H1 (cell line): ENCODE data around the gene OPHN1. TPM values are rescaled to one million over a fixed set of nuclear protein-coding genes. Genes with fewer than 3 reads are reported as not detected.

ENCODE experiments used
- CTCF ChIA-PET: fragments of 300-600 bp; sonication (Branson Sonifier 250); formaldehyde crosslinking; loops from one replicate; lab custom pipeline; 2021; ENCODE audit not compliant: partially characterized antibody; lab: Charles Lee
- POLR2A ChIA-PET: fragments of 300-600 bp; sonication (Branson Sonifier 250); formaldehyde crosslinking; loops from one replicate; lab custom pipeline; 2021; ENCODE audit warnings: inconsistent platforms; ENCODE audit not compliant: partially characterized antibody; lab: Charles Lee
- DNase-seq, 2 experiments: peaks; one replicate each; pipeline versions ENCODE4 v3.0.0 to v3.0.0-alpha.2; 2010 to 2022; ENCODE audit warnings: low spot score in 2 of 2, low read depth in 1 of 2, mixed read lengths in 1 of 2
- FAIRE-seq: peaks from 2 replicates; lab custom pipeline; 2011; peaks lifted over from hg19 to GRCh38; lab: Jason Lieb, UNC
- H2AFZ ChIP-seq: 2 replicates; pipeline ENCODE4 v1.8.1; 2012; ENCODE audit warnings: low read length, inconsistent platforms
- H2AK5ac ChIP-seq: 2 replicates; pipeline ENCODE4 v1.6.1; 2013; ENCODE audit warnings: low read depth, low read length
- H2BK120ac ChIP-seq: replicated peaks from 2 replicates; pipeline ENCODE3; 2013; ENCODE audit warnings: low read depth, low read length, inconsistent platforms
- H2BK12ac ChIP-seq: 2 replicates; pipeline ENCODE4 v1.6.1; 2013; ENCODE audit warnings: low read depth, low read length
- H2BK15ac ChIP-seq: 2 replicates; pipeline ENCODE4 v1.6.1; 2013; ENCODE audit warnings: low read length
- H2BK20ac ChIP-seq: 2 replicates; pipeline ENCODE4 v1.6.1; 2013; ENCODE audit warnings: low read length
- H2BK5ac ChIP-seq: 2 replicates; pipeline ENCODE4 v1.6.1; 2013; ENCODE audit warnings: low read depth, low read length
- H3K14ac ChIP-seq: 2 replicates; pipeline ENCODE4 v1.6.1; 2013; ENCODE audit warnings: inconsistent platforms; ENCODE audit not compliant: insufficient read length
- H3K18ac ChIP-seq: 2 replicates; pipeline ENCODE4 v1.6.1; 2013; ENCODE audit warnings: low read length; ENCODE audit errors: extremely low read depth
- H3K23ac ChIP-seq: 2 replicates; pipeline ENCODE4 v1.6.1; 2013; ENCODE audit warnings: inconsistent platforms; ENCODE audit not compliant: insufficient read length
- H3K23me2 ChIP-seq: 2 replicates; pipeline ENCODE4 v1.6.1; 2013; ENCODE audit warnings: low read depth, low read length
- H3K27ac ChIP-seq: 2 replicates; pipeline ENCODE4 v1.6.1; 2011; ENCODE audit warnings: low read depth, low read length, inconsistent platforms
- H3K27me3 ChIP-seq, 4 experiments: replicated peaks in 1 of 4; 1 replicate in 1 of 4; 2 replicates in 3 of 4; pipeline versions ENCODE4 v1.6.1 to v1.8.1; 2011 to 2013; ENCODE audit warnings: low read length in 3 of 4, mild to moderate bottlenecking in 3 of 4, inconsistent platforms in 2 of 4, mixed read lengths in 2 of 4, moderate library complexity in 1 of 4; ENCODE audit not compliant: control insufficient read depth in 3 of 4, insufficient read depth in 3 of 4; ENCODE audit errors: extremely low read depth in 1 of 4
- H3K36me3 ChIP-seq, 4 experiments: 2 replicates each; pipeline versions ENCODE4 v1.6.1 to v1.8.1; 2011 to 2013; ENCODE audit warnings: mild to moderate bottlenecking in 4 of 4, low read length in 3 of 4, moderate library complexity in 2 of 4, control low read depth in 1 of 4, inconsistent platforms in 1 of 4; ENCODE audit not compliant: insufficient read depth in 4 of 4, control insufficient read depth in 2 of 4
- H3K4ac ChIP-seq: replicated peaks from 2 replicates; pipeline ENCODE3; 2013; ENCODE audit warnings: low read length, low read depth, mixed read lengths, inconsistent platforms; ENCODE audit not compliant: insufficient read length
- H3K4me1 ChIP-seq, 4 experiments: replicated peaks in 1 of 4; 1 replicate in 1 of 4; 2 replicates in 3 of 4; pipeline versions ENCODE4 v1.6.1 to v1.8.1; 2011 to 2013; ENCODE audit warnings: low read length in 3 of 4, inconsistent platforms in 2 of 4, mixed read lengths in 1 of 4; ENCODE audit not compliant: insufficient read depth in 4 of 4, control insufficient read depth in 3 of 4
- H3K4me2 ChIP-seq, 2 experiments: 2 replicates each; pipeline versions ENCODE4 v1.6.1 to v1.8.1; 2011 to 2013; ENCODE audit warnings: low read depth in 2 of 2, low read length in 2 of 2, control low read depth in 1 of 2, inconsistent platforms in 1 of 2, mild to moderate bottlenecking in 1 of 2; ENCODE audit not compliant: insufficient read depth in 1 of 2
- H3K4me3 ChIP-seq, 4 experiments: fragments of 200-600, 300-600 bp in 1 of 4; sonication (generic), shearing (Covaris generic), sonication (Bioruptor Twin) in 1 of 4; 2 replicates each; pipeline versions ENCODE4 v1.5.1 to v1.8.1; 2011 to 2016; ENCODE audit warnings: low read length in 4 of 4, low read depth in 3 of 4, control low read depth in 2 of 4, inconsistent platforms in 2 of 4, mild to moderate bottlenecking in 2 of 4, mixed read lengths in 1 of 4, moderate library complexity in 1 of 4; ENCODE audit not compliant: insufficient read depth in 2 of 4; ENCODE audit errors: extremely low read depth in 1 of 4
- H3K56ac ChIP-seq: replicated peaks from 2 replicates; pipeline ENCODE3; 2013; ENCODE audit warnings: low read depth, mild to moderate bottlenecking, mixed read lengths, low read length, inconsistent platforms; ENCODE audit not compliant: insufficient read length
- H3K79me1 ChIP-seq: 2 replicates; pipeline ENCODE4 v1.6.1; 2013; ENCODE audit warnings: low read depth, low read length, control low read depth
- H3K79me2 ChIP-seq, 2 experiments: 2 replicates each; pipeline versions ENCODE4 v1.6.1 to v1.8.1; 2012 to 2013; ENCODE audit warnings: low read length in 2 of 2, mild to moderate bottlenecking in 2 of 2, inconsistent platforms in 1 of 2; ENCODE audit not compliant: insufficient read depth in 2 of 2, control insufficient read depth in 1 of 2
- H3K9ac ChIP-seq, 4 experiments: replicated peaks in 1 of 4; 1 replicate in 1 of 4; 2 replicates in 3 of 4; pipeline versions ENCODE4 v1.6.1 to v1.8.1; 2011 to 2013; ENCODE audit warnings: low read depth in 3 of 4, low read length in 3 of 4, control low read depth in 2 of 4, mild to moderate bottlenecking in 2 of 4, moderate library complexity in 2 of 4, inconsistent platforms in 1 of 4; ENCODE audit errors: extremely low read depth in 1 of 4
- H3K9me3 ChIP-seq, 2 experiments: 2 replicates each; pipeline versions ENCODE4 v1.6.1 to v1.8.1; 2012 to 2013; ENCODE audit warnings: mild to moderate bottlenecking in 2 of 2, moderate library complexity in 2 of 2, control low read depth in 1 of 2, inconsistent platforms in 1 of 2, low read depth in 1 of 2, low read length in 1 of 2, mixed read lengths in 1 of 2; ENCODE audit not compliant: insufficient read depth in 2 of 2
- H4K20me1 ChIP-seq, 2 experiments: replicated peaks in 1 of 2; 2 replicates each; pipeline versions ENCODE3 to v1.8.1; 2011 to 2013; ENCODE audit warnings: inconsistent platforms in 2 of 2, low read length in 2 of 2, mild to moderate bottlenecking in 1 of 2; ENCODE audit not compliant: insufficient read depth in 2 of 2, control insufficient read depth in 1 of 2
- H4K5ac ChIP-seq: 2 replicates; pipeline ENCODE4 v1.6.1; 2013; ENCODE audit warnings: low read length, low read depth, mixed read lengths, inconsistent platforms; ENCODE audit not compliant: insufficient read length
- H4K8ac ChIP-seq: 2 replicates; pipeline ENCODE4 v1.8.0; 2013; ENCODE audit warnings: mild to moderate bottlenecking, moderate library complexity, low read length, inconsistent platforms; ENCODE audit not compliant: insufficient read depth; ENCODE audit errors: extremely low read depth
- H4K91ac ChIP-seq: replicated peaks from 2 replicates; pipeline ENCODE3; 2013; ENCODE audit warnings: low read length, mixed read lengths, inconsistent platforms; ENCODE audit not compliant: insufficient read length
- ASH2L ChIP-seq: fragments of 200-600, 300-600 bp; sonication (generic); IDR thresholded peaks from one replicate; pipeline ENCODE4 v1.7.1; 2017; ENCODE audit warnings: low read length
- BACH1 ChIP-seq: IDR thresholded peaks from 2 replicates; pipeline ENCODE4 v1.6.1; 2012; ENCODE audit warnings: low read length, improper control_type of control experiment
- BCL11A ChIP-seq, 2 experiments: IDR thresholded peaks; one replicate each; pipeline ENCODE4 v1.6.1; 2011; ENCODE audit warnings: low read depth in 2 of 2, low read length in 2 of 2, mild to moderate bottlenecking in 2 of 2
- CEBPB ChIP-seq: IDR thresholded peaks from 2 replicates; pipeline ENCODE4 v1.6.1; 2012; ENCODE audit warnings: low read depth, low read length
- CHD1 ChIP-seq: IDR thresholded peaks from 2 replicates; pipeline ENCODE4 v1.6.1; 2012; ENCODE audit warnings: low read depth, low read length, improper control_type of control experiment
- CREB1 ChIP-seq: IDR thresholded peaks from 2 replicates; pipeline ENCODE4 v1.6.1; 2012; ENCODE audit warnings: inconsistent platforms
- EP300 ChIP-seq, 2 experiments: IDR thresholded peaks; 1 replicate in 1 of 2; 2 replicates in 1 of 2; pipeline ENCODE4 v1.6.1; 2011 to 2012; ENCODE audit warnings: low read depth in 2 of 2, low read length in 2 of 2, mild to moderate bottlenecking in 2 of 2, borderline replicate concordance in 1 of 2, inconsistent platforms in 1 of 2, moderate library complexity in 1 of 2
- GTF2F1 ChIP-seq: IDR thresholded peaks from 2 replicates; pipeline ENCODE4 v1.6.1; 2012; ENCODE audit warnings: low read depth, low read length, improper control_type of control experiment, borderline replicate concordance
- HDAC2 ChIP-seq, 2 experiments: fragments of 300-600 bp in 1 of 2; sonication (generic) in 1 of 2; IDR thresholded peaks; 2 replicates each; pipeline ENCODE4 v1.6.1; 2011 to 2012; ENCODE audit warnings: low read depth in 2 of 2, low read length in 2 of 2, mild to moderate bottlenecking in 2 of 2, moderate library complexity in 2 of 2, borderline replicate concordance in 1 of 2, inconsistent platforms in 1 of 2
- MAX ChIP-seq: IDR thresholded peaks from 2 replicates; pipeline ENCODE4 v1.6.1; 2012; ENCODE audit warnings: inconsistent platforms
- NRF1 ChIP-seq: IDR thresholded peaks from 2 replicates; pipeline ENCODE4 v1.6.1; 2011; ENCODE audit warnings: mild to moderate bottlenecking, low read depth, low read length, improper control_type of control experiment
- PHF8 ChIP-seq: fragments of 200-600 bp; sonication (generic); conservative IDR thresholded peaks from 2 replicates; pipeline ENCODE4 v1.7.1; 2012; ENCODE audit warnings: low read depth, mild to moderate bottlenecking, inconsistent platforms, low read length, moderate library complexity
- RAD21 ChIP-seq, 2 experiments: IDR thresholded peaks in 1 of 2; conservative IDR thresholded peaks in 1 of 2; 2 replicates each; pipeline ENCODE4 v1.6.1; 2011; ENCODE audit warnings: low read depth in 2 of 2, low read length in 2 of 2, improper control_type of control experiment in 1 of 2, inconsistent platforms in 1 of 2, mild to moderate bottlenecking in 1 of 2, moderate library complexity in 1 of 2
- RXRA ChIP-seq: IDR thresholded peaks from 2 replicates; pipeline ENCODE4 v1.6.1; 2011; ENCODE audit warnings: low read depth, mild to moderate bottlenecking, low read length, moderate library complexity; ENCODE audit not compliant: insufficient read depth
- WGBS, 2 experiments: shearing (Covaris generic) in 1 of 2; methylation state at CpG; one replicate each; pipeline versions ENCODE4 v1.1.6 to v1.1.7; 2013 to 2015; ENCODE audit warnings: low lambda C conversion rate in 2 of 2, mixed read lengths in 2 of 2, inconsistent platforms in 1 of 2, low coverage in 1 of 2, missing lambda C conversion rate in 1 of 2; ENCODE audit not compliant: insufficient replicate concordance in 2 of 2, insufficient coverage in 1 of 2, insufficient read length in 1 of 2; ENCODE audit errors: extremely low coverage in 1 of 2, missing lambda C conversion rate in 1 of 2; 5-methylcytosine and 5-hydroxymethylcytosine counted together
- polyA plus RNA-seq, 7 experiments: library from polyadenylated mRNA; depleted of rRNA in 3 of 7; stranded (reverse) in 5 of 7; unstranded in 2 of 7; fragments of >200 nt in 5 of 7; fragments of 200-250 nt in 2 of 7; gene quantifications; 1 replicate in 5 of 7; 2 replicates in 1 of 7; 4 replicates in 1 of 7; pipeline versions ENCODE4 v1.2.1 to v1.2.3, GENCODE V29; 2011 to 2013; ENCODE audit warnings: missing spikeins in 2 of 7, mixed read lengths in 2 of 7
- total RNA-seq: library from RNA; stranded (reverse); fragmentation: NEBNext Ultra II Directional; extraction: Animal tissue kit (Norgen Biotek cat#: 25700); gene quantifications from 2 replicates; pipeline ENCODE4 v1.2.1, GENCODE V29; 2021

OPHN1 gene
- total and polyA plus RNA-seq, 2 of the 8 experiments (the other 6 are each of a cell fraction or from before 2014, with no cell fraction given) = 1.2 to 3.5 TPM

DNA sequence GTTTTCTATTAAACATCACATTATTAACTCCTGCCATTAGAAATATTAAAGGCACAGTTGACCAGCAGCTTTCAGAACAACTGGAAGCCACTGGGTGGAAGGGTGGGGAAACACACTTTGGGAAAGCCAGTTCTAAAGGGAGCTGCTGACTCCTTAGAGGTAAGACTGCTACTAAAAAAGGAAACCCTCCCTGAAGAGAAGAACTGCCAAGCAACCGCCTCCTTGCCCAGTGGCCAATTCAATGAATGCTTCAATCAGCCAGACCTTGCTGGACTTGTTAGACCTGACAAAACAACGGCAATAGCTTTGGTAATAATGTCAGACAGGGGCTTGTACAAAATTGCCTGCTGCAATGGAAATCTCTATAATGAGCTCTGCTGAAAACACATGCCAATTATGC is 15.6 kb downstream of the OPHN1 start:
- 89% methylated on average over 2 of the region's 2 CpGs; no CpG with 5 or more reads in 1 of the 2 experiments for WGBS, 2 experiments
- Histone ChIP-seq H3K79me2 (no peaks in the 10 kb centered on the region), H3K4ac (no peak overlapping the region), H3K23ac (no peak overlapping the region), H3K27me3 (no peaks in the 10 kb centered on the region), H4K5ac (no peak overlapping the region), H3K4me3 (no peak overlapping the region), H2AK5ac (no peak overlapping the region), H2BK120ac (no peak overlapping the region), H3K27ac (no peak overlapping the region), H2AFZ (no peak overlapping the region), H3K14ac (no peak overlapping the region), H4K91ac (no peak overlapping the region), H3K36me3 (no peaks in the 10 kb centered on the region), H3K18ac (no peak overlapping the region), H2BK15ac (no peak overlapping the region), H3K9me3 (no peaks in the 10 kb centered on the region), H4K8ac (no peak overlapping the region), H3K23me2 (no peaks in the 10 kb centered on the region), H2BK20ac (no peak overlapping the region), H3K4me1 (no peaks in the 10 kb centered on the region), H2BK12ac (no peak overlapping the region), H3K9ac (no peak overlapping the region), H3K79me1 (no peaks in the 10 kb centered on the region), H3K4me2 (no peak overlapping the region), H3K56ac (no peak overlapping the region), H2BK5ac (no peak overlapping the region), H4K20me1 (no peaks in the 10 kb centered on the region)
- POLR2A ChIA-PET = interaction anchor here (0.6 to 1.4 kb wide), 3 partner anchors 9 to 16 kb away, joined by 3 to 5 read pairs (median 3); partner anchors contain the start of gene OPHN1
- DNase-seq (no peak), FAIRE-seq (no peak)
- CTCF ChIA-PET = interaction anchor here (0.7 kb wide), 1 partner anchor 179 kb away, joined by 3 read pairs; no protein-coding TSS in a partner anchor
- TF ChIP-seq ASH2L (no peak), RAD21 (IDR thresholded peaks at IDR 0.05 in 1 of 2, conservative IDR thresholded peaks at IDR 0.05 in 1 of 2; ENCODE audit: low read depth in 2 of 2, low read length in 2 of 2) (no peak), BCL11A (IDR thresholded peaks at IDR 0.05; ENCODE audit: low read depth in 2 of 2, low read length in 2 of 2) (no peak), CEBPB (no peak), BACH1 (no peak), HDAC2 (IDR thresholded peaks at IDR 0.05; ENCODE audit: borderline replicate concordance in 1 of 2, low read depth in 2 of 2, low read length in 2 of 2) (no peak), NRF1 (no peak), CHD1 (no peak), CREB1 (no peak), EP300 (IDR thresholded peaks at IDR 0.05; ENCODE audit: borderline replicate concordance in 1 of 2, low read depth in 2 of 2, low read length in 2 of 2) (no peak), MAX (no peak), RXRA (no peak), PHF8 (no peak), GTF2F1 (no peak)
